Stimulated activated CD4-positive, alpha-beta T cell treated with anti-CD3 and anti-CD28 coated beads, Interleukin-4, amount 100 ng/mL, for 24 hours (primary cell): Measurements from ENCODE around the gene SLC25A23.
"Not testable (repeated sequence)": the region's sequence is repeated elsewhere in the genome, so short reads cannot be mapped to it uniquely, and the experiment has no call there.

Experiments
- DNase-seq: peaks from one replicate; pipeline ENCODE4 v3.0.0-alpha.2; 2020

SLC25A23 gene

DNA sequence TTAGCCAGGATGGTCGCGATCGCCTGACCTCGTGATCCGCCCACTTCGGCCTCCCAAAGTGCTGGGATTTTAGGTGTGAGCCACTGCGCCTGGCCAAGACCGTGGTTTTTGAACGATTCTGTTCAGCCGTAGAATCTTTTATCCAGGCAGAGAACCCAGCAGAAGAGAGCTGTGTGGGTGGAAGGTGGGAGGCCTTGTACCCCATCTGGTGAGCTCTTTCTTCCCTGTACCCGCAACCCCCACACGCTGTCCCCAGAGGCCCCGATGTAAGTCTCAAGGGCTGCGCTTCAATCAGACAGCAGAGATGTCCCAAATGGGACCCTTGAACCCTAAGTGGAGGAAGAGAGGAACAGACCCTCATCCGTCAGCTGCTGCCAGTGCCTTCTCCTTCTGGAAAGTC, 3.7 kb downstream of the SLC25A23 start:
- DNase-seq, result no peak

DNA sequence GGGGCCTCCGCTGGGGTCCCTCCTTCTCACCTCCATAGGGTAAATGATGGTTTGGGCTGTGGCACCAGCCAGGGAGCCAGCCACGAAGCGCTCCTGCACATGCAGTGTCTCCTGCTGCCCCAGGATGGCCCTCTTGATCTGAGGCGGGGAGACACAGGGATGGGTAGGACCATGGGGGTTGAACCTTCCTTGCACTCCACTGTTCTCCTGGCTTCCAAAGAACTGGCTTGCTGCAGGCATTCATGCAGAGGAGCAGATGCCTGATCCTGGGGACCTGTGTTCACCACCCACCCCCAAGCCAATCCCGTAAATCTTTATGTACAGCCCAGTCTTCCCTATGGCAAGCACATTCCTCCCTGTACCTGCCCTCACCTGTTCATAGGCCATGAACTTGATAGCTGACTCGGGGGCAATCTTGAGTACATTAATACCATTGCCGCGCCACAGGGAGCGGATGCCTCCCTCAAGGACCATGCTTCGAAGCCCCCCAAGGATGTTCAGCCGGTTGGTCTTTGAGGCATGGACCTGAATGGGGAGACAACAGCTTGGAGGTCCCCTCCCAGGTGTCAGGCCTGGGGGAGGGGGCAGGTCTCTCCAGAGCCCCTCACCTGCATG, 5.5 kb downstream of the SLC25A23 start:
- DNase-seq, result no peak

DNA sequence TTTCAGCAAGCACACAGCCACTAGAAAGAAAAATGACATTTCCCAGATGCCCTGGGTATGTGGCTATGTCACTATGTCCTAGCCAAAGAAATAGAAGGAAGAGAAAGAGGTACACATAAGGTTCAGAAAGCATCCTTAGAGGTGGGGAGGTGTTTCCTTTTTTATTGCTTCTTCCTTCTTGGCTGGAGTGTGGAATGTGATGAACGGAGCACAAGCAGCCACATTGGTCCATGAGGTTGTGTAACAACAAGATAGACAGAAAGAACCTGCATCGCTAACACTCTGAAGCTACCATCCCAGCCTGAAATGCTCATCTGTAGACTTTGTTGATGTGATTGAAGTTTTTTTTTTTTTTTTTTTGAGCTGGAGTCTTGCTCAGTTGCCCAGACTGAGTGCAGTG, 6.7 kb downstream of the SLC25A23 start:
- no peak for DNase-seq

DNA sequence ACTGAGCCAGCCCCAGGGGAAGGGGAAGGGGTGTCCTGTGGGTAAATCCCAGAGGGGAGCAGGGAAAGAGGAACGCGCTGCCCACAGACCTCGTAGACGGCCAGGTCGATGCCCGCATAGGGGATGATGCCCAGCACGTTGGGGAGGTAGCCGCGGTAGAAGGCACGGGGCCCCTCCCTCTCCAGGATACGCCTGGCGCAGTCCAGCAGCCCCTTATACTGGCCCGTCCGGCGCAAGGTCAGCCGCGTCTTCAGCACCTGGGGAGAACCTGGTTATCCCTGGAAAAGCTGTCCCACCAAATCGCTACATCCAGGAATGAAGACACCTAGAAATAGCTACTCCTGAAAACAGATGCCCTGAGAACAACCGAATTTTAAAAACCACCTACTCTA, 7.4 kb downstream of the SLC25A23 start:
- DNase-seq, result no peak

DNA sequence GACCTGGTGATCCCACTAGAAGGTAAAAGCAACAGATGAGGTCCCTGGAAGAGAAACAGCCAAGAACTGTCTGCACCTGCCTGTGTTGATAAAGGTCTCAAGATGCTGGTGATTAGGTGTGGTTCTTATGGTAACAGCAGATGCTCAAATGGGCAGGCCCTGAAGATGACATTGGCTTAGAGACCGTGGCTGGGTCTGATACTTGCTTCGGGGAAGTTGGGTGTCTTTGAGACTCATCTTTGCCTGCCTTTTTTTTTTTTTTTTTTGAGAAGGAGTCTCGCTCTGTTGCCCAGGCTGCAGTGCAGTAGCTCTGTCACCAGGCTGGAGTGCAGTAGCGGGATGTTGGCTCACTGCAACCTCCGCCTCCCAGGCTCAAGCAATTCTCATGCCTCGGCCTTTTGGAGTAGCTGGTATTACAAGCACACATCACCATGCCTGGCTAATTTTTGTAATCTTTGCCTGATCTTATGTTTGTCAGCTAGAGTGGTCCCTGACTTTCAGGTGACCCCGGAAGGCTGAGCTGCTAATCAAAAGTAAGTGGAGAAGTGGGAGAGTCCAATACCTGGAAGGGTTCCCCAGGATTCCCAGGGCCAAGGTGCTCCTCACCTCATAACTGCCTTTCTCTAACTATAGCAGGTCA, 7.9 kb downstream of the SLC25A23 start:
- DNase-seq, result no peak

DNA sequence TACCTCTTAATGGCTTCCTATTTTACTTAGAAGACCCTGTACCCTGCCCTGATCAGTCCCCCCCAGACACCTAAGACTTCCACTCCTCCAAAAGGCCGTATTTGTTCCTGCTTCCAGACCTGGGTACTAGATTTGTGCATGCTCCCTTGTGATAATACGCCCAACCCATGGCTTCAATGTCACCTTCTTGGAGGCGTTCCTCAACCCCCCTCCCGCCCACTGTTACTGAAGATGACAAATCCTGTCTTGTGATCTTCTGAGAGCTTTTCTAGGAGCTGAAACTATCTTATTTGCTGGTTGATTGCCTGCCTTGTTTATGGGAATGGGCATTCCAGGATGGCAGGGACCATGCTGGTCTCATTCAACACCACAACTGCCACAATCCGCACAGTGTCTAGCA, 9.4 kb downstream of the SLC25A23 start:
- DNase-seq, result no peak

DNA sequence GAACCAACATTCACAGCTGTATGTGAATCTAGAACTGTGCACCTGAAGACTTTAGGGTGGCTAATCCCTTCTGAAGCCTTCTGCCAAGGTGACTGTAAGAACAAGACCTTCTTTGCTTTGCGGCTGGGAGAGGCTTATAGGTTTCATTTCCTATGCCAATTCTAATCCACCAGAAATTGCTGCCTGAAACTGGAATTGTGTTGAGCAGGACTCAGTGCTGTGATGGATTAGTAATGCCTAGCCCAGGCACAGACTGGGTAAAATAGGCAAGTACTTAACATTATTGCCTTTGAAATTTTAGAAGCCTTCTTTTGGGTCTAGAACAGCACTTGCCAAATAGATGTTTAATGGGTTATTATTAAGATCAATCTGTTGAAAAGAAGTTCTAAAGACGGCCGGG, 11.5 kb downstream of the SLC25A23 start:
- DNase-seq, result no peak

DNA sequence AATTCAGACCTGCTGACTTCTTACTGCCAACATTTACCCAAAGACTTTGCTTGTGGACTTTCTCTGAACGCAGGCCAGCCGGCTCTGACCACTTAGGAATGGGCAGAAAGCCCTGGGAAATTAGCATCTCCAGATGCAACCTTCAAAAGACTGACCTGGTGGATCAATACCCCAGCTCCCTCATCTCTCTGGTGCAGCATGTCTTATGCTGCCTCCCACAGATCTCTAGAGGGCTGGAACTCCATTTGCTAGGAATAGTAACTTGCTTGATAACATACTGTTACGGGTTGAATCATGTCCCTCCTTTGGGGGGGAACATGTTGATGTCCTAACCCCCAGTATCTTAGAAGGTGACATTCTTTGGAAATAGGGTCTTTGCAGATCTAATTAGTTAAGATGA, 13.1 kb downstream of the SLC25A23 start:
- no peak for DNase-seq

DNA sequence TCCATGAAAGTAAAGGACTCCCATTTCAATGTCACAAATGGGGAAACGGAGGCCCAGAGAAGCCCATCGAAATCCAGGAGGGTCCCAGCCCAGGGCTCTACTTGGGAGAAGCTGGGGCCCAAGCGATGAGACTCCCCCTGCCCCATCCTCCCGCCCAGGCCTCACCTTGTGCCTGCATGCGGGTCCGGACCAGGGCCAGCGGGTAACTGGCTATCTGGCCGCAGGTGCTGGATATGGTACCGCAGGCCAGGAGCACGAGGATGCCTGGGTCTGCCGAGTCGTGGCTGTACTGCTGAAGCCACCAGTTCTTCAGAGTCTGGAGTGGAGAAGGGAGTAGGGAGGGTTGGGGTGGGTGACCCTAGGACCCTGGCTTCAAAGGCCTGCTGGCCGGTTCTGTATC, 15.6 kb downstream of the SLC25A23 start:
- DNase-seq, result no peak

DNA sequence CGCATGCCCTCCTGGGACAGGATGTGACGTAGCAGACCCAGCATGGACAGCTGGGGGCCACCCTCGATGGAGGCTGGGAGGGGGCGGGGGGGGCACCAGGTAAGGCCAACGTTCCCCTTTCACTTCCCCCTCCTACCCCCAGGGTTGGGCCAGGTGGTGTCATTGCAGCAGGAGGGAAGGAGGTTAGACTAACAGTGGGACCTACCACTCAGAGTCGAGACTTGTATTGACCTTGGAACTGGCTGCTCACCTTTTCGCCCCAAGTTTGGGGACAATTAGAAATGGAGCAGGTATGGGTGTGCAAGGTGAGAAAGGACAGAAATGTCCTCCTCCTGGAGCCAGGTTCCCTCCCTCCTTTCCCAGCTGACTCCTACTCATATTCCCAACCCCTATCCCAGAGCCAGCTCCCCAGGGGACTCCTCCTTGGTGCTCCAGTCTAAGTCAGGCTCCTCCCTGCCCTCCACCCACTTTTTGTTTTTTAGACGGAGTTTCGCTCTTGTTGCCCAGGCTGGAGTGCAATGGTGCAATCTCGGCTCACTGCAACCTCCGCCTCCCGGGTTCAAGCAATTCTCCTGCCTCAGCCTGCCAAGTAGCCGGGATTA, 17.4 kb downstream of the SLC25A23 start:
- no peak for DNase-seq

DNA sequence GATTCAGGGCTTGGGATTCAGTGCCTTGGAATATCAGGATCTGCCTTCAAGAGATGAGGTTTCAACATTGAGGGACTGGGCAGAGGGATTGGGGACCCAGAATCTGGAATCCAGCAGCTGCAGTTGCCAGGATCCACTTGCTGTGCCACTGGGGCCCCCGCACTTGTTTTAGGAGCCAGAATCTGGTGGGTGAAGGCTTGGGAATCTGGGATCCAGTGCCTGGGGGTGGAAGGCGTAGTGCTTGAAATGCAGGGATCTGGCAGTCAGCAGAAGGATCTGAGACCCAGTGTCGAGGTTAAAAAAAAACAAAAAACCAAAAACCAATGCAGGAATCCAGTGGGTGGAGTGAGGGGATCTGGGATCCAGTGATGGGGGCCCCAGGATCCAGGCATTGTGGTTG, 18.7 kb downstream of the SLC25A23 start:
- DNase-seq, result no peak

DNA sequence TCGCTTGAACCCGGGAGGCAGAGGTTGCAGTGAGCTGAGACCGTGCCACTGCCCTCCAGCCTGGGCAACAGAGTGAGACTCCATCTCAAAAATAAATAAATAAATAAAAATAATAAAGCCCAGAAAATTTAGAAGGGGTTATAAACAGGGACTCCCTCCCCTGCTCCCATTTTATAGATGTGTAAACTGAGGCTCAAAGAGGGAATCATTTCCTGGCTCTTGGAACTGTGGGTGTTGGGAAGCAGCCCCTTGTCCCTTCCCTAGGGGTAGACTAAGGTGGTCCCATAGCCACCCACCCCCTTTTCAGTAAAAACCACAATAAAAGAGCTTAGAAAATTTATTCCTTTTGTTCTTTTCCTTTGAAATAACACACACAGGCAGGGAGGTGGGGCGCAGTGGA, 19.8 kb downstream of the SLC25A23 start:
- DNase-seq, result no peak

DNA sequence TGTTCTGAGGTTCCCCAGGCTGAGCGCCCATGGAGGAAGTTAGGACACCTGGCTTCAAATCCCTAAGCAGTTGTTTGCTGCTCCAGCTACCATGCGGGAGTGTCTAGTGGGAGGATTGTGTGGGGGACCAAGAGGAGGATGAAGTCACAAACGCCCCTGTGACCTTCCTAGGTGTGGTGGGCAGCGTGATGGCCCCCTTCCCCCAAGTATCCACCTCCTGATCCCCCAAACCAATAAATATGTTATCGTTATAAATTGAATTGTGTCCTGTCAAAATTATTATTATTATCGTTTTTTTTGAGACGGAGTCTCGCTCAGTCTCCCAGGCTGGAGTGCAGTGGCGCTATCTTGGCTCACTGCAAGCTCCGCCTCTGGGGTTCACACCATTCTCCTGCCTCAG, 25.9 kb downstream of the SLC25A23 start, which contains the start of gene SLC25A41:
TSS of gene SLC25A41 (minus strand) at position 101 of the 400 bp plus-strand sequence. CDS start at position 31, 70 bp downstream.
- no peak for DNase-seq

DNA sequence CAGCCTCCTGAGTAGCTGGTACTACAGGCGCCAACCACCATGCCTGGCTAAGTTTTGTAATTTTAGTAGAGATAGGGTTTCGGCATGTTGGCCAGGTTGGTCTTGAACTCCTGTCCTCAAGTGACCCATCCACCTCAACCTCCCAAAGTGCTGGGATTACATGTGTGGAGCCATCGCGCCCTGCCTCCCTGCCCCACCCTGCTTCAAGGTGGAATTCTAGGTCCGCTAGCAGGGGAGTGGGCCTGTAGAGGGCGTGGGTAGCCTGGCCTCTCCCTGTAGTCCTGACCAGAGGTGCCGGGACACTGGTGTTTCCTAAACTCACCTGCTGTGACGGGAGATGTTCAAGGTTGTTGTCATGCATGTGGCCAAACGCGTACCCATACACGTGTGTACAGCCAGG, 26.4 kb downstream of the SLC25A23 start:
- DNase-seq, result no peak

DNA sequence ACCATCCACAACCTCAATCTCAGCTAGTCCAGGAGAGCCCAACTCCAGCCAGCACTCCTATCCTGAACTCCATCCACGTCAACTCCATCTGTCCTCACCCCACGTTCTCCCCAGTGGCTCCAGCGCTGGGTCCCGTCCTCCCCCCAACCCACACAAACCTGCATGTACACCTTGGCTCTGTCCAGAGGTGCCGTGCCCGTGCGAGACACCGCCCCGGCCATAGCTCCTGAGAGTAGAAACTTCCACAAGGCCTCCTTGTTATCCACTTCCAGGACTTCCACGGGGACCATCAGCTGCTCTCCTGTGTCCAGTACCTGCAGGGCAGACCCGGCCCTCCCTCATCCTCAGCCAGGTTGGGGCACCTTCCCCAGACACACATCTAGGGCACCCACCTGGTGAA, 27.7 kb downstream of the SLC25A23 start:
- no peak for DNase-seq

DNA sequence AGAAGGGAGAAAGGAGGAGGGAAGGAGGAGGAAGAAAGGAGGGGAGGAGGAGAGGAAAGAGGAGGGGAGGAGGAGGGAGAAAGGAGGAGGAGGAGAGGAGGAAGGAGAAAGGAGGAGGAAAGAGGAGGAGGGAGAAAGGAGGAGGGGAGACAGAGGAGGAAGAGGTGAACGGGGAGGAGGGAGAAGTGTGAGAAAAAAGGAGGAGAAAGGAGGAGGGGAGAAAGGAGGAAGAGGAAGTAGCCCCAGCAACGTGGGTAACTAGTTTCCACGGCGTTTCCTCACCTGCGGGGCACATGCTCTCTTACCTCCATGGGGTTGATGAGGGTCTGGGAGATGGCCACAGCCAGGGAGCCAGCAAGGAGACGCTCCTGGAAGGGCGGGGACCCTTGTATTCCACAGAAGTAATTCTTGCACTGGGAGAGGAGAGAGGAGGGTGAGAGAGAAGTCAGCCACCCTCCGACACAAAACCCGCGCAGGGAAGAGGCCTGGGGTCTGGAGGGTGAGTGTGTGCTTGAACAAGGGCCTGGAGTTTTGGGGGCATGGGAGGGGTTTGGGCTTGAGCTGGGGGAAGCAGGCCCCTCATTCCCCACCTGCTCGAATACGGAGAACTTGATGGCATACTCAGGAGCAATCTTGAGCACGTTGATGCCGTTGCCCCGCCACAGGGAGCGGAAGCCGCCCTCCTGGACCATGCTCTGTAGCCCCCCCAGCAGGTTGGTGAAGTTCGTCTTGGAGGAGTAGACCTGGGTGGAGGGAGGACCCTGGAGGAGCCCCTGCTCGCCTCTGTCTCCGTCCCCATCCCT, 30.0 kb downstream of the SLC25A23 start:
- DNase-seq, result no peak

DNA sequence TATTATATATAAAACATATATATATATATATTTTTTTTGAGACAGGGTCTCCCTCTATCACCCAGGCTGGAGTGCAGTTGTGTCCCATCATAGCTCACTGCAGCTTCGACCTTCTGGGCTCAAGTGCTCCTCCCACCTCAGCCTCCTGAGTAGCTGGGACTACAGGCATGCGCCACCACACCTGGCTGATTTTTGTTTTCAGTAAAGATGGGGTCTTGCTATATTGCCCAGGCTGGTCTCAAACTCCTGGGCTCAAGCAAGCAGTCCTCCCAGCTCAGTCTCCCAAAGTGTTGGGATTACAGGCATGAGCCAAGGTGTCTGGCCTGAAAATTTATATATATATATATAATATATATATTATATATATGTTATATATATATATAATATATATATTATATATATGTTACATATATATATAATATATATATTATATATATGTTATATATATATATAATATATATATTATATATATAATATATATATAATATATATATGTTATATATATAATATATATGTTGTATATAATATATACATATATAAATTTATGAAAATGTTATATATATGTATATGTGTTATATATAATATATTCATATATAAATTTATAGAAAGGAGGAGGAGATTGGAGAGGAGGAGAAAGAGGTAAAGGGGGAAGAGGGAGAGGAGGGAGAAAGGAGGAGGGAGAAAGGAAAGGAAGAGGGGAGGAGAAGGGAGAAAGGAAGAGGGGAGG, 30.7 kb downstream of the SLC25A23 start:
- DNase-seq, result not testable (repeated sequence)

DNA sequence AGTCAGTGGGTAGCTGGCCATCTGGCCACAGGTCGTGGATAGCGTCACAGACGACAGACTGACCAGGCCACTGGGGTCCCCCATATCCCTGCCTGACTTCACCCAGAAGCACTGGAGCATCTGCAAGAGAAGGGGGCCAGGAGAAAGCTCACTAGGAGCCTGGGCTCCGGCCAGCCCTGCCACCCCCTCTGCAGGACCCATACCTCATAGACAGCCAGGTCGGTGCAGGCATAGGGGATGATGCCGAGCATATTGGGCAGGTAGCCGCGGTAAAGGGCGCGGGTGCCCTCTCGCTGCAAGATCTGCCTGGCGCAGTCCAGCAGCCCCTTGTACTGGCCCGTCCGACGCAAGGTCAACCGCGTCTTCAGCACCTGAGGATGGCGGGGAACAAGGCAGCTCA, 32.5 kb downstream of the SLC25A23 start:
- DNase-seq, result no peak

DNA sequence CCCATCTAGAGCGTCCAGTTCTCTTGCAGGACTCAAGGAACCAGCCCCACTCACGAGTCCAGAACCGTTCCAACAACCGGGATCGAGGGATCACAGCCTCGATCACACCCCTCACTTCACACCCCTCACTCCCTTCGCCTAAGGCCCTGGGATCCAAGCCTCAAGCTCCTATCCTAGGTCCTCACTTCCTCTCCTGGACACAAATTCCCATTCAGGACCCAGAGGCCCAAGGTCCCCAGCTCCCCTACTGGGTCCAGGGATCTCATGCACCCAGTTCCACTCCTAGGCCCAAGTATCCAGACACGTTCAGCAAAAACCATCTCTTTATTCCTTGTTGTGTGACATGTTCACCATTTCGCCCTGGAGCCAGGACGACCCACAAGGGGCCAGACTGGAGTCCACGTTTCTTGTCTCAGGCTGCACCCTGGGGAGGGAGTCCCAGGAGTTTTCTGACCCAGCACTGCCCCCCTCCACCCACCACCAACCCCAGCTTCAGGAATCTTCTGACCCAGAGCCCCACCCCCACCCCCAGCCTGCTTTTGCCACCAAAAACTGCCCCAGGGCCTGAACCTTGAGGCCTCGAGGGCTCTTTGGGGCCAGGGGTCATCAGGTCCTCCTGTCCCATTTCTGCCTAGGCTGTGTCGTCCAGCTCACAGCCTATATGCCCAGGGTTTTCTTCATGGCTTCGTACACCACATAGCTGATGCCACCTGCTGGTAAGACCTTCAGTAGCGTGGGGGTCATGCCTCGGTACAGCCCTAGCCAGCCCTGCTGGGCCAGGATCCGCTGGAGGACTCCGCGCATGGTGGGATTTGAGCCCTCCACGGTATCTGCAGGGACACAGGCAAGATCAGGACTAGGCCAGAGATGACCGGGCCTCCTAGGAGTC, 33.6 kb downstream of the SLC25A23 start:
- no peak for DNase-seq

DNA sequence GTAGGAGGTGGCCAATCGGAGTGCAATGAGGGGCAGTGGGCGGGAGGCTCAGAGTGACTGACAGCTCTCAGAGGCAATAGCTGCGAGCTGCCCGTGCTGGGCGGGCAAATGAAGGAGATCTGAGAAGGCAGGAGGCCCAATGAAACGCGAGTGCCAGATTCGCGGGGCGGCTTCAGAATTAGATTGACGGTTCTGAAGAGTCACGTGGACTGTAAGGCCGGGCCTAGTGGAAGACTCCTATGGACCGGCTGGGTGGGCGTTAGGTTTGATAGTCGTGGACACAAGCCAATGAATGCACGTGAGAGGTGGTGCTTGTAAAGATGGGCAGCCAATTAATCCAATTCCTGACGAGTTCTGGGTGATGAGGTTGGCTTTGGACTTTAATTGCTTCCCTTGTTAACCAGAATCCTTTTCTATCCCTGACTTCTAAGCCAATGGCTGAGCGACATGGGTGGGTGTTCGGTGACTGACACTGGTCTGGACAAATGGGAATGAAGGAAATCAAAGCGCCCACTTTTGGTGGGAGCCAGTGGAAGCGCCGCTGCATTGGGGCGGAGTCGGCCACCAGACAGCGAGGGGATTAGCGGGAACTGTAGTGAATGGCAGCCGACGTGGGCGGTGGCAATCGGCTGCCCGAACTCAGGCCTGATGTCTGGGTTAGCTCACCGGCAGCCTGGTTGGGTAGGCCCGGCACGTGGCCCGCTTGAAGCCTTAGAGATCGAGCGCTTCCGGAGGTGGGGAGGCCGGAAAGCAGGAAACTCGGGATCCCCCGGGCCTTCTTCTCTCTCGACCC, 34.5 kb downstream of the SLC25A23 start:
- peak; percentile 100 for DNase-seq
